HEK293T (cell line): ENCODE results near the gene OR10G3.

Source experiments
- FOXA1 ChIP-seq: fragments of 450-650 bp; IDR thresholded peaks from 2 replicates; pipeline ENCODE4 v1.6.1; 2016; ENCODE audit warnings: mild to moderate bottlenecking
- FOXK2 ChIP-seq: fragments of 450-650 bp; IDR thresholded peaks from 2 replicates; pipeline ENCODE4 v1.6.1; 2016; ENCODE audit warnings: mild to moderate bottlenecking
- FOXM1 ChIP-seq: fragments of 450-650 bp; IDR thresholded peaks from 2 replicates; pipeline ENCODE4 v1.6.1; 2017; ENCODE audit warnings: mild to moderate bottlenecking, borderline replicate concordance
- LEF1 ChIP-seq: fragments of 450-650 bp; IDR thresholded peaks from 2 replicates; pipeline ENCODE4 v1.6.1; 2017; ENCODE audit warnings: mild to moderate bottlenecking, borderline replicate concordance
- NFRKB ChIP-seq: fragments of 450-650 bp; IDR thresholded peaks from 2 replicates; pipeline ENCODE4 v1.6.1; 2016; ENCODE audit warnings: mild to moderate bottlenecking, moderate library complexity
- SP1 ChIP-seq: fragments of 450-650 bp; IDR thresholded peaks from 2 replicates; pipeline ENCODE4 v1.6.1; 2017
- ZNF384 ChIP-seq: fragments of 450-650 bp; IDR thresholded peaks from 2 replicates; pipeline ENCODE4 v1.6.1; 2016

- TF ChIP-seq ZNF384 (no peak), FOXK2 (no peak), FOXM1 (no peak), SP1 (no peak), FOXA1 (no peak), NFRKB (no peak), LEF1 (no peak)
Observed at GRCh38 chr14:21543521-21543960, 36.3 kb downstream of the OR10G3 start.
